Measurements from ENCODE around the gene GAS7. TPM values are rescaled to one million over a fixed set of nuclear protein-coding genes. Genes with fewer than 3 reads are reported as not detected.

The GAS7 gene
- total RNA-seq, 1 experiment from 2014 or later, result 6.0 TPM

DNA sequence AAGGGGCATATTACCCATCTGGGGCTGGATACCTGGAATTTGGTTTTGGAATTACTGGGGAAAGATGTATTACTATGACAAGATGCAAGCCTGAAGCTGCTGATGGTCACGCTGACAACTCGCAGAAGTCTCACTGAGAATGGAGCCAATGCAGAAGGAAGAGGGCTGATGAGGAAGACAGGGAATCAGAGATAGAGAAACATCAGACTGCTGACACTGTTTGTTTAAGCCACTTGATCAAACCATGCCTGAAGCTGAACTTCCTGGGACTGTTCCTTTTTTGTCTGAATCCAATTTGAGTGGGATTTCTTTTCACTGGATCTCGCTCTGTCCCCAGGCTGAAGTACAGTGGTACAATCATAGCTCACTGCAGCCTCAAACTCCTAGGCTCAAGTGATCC is 133.9 kb downstream of the GAS7 start:
- H2BK12ac ChIP-seq (ENCODE audit: insufficient read length, low read depth, low read length), result no peak overlapping the region
- WGBS (ENCODE audit: extremely low coverage, insufficient read length, low lambda C conversion rate), result no CpG with 5 or more reads among the region's 3 CpGs
- no peak overlapping the region for H3K4me3 Mint-ChIP-seq

More for the DNA sequence above, 133.9 kb downstream of the GAS7 start:
- Histone ChIP-seq H3K18ac (ENCODE audit: insufficient read length, low read depth, low read length) (no peak overlapping the region), H3K79me1 (ENCODE audit: insufficient read depth, low read depth, low read length, poor library complexity, severe bottlenecking) (no peaks in the 10 kb centered on the region), H3K56ac (ENCODE audit: insufficient read length, low read depth, low read length) (no peak overlapping the region), H4K5ac (ENCODE audit: insufficient read length, low read depth, low read length) (no peak overlapping the region), H3K4me1 (ENCODE audit: insufficient read depth, low read length) (peaks cover under 1% of the 10 kb centered on the region; the same call in 1 of the 2 replicates), H4K8ac (replicated peaks; ENCODE audit: insufficient read length, low read depth, low read length) (no peak overlapping the region), H3K14ac (ENCODE audit: insufficient read depth, low read length) (no peak overlapping the region), H3K27me3 (ENCODE audit: insufficient read depth, low read length) (no peaks in the 10 kb centered on the region), H2BK120ac (ENCODE audit: low read depth, low read length, poor library complexity, severe bottlenecking) (no peak overlapping the region), H3K27ac (ENCODE audit: insufficient read length, low read depth, low read length) (no peak overlapping the region), H2BK15ac (ENCODE audit: low read depth, low read length) (no peak overlapping the region), H2AK5ac (ENCODE audit: insufficient read length, low read length) (no peak overlapping the region), H3K9me3 (ENCODE audit: control insufficient read depth, low read depth, low read length) (no peaks in the 10 kb centered on the region), H3K4ac (ENCODE audit: low read depth, low read length) (no peak overlapping the region), H4K91ac (ENCODE audit: insufficient read length, low read depth, low read length) (no peak overlapping the region), H3K79me2 (ENCODE audit: insufficient read depth, low read length) (no peaks in the 10 kb centered on the region), H3K23ac (ENCODE audit: insufficient read length, low read depth, low read length) (no peak overlapping the region), H2AFZ (ENCODE audit: low read length) (no peak overlapping the region), H3K23me2 (ENCODE audit: insufficient read length, low read depth, low read length, poor library complexity, severe bottlenecking) (no peaks in the 10 kb centered on the region), H3K9ac (ENCODE audit: extremely low read depth, insufficient read length, low read length) (no peak overlapping the region), H3T11ph (ENCODE audit: low read length) (no peak overlapping the region), H4K20me1 (ENCODE audit: control insufficient read depth, insufficient read depth, insufficient read length) (no peaks in the 10 kb centered on the region), H3K4me2 (ENCODE audit: insufficient read depth, insufficient read length, low read length) (no peak overlapping the region), H2BK20ac (ENCODE audit: low read depth, low read length, poor library complexity, severe bottlenecking) (no peak overlapping the region), H2BK5ac (ENCODE audit: insufficient read length, low read length) (no peak overlapping the region)
- peaks cover 14 to 16% of the 10 kb centered on the region in 2 experiments for H3K4me1 Mint-ChIP-seq
- no peak for DNase-seq
- no peaks in the 10 kb centered on the region; the same call in 1 of the 2 replicates for H3K27me3 Mint-ChIP-seq (ENCODE audit: low read depth)
- peaks cover 8% of the 10 kb centered on the region in 2 experiments for H3K9me3 Mint-ChIP-seq
- no peak overlapping the region; a peak in 1 of 7 replicates for H3K27ac Mint-ChIP-seq
- TF ChIP-seq, protein P1, sequence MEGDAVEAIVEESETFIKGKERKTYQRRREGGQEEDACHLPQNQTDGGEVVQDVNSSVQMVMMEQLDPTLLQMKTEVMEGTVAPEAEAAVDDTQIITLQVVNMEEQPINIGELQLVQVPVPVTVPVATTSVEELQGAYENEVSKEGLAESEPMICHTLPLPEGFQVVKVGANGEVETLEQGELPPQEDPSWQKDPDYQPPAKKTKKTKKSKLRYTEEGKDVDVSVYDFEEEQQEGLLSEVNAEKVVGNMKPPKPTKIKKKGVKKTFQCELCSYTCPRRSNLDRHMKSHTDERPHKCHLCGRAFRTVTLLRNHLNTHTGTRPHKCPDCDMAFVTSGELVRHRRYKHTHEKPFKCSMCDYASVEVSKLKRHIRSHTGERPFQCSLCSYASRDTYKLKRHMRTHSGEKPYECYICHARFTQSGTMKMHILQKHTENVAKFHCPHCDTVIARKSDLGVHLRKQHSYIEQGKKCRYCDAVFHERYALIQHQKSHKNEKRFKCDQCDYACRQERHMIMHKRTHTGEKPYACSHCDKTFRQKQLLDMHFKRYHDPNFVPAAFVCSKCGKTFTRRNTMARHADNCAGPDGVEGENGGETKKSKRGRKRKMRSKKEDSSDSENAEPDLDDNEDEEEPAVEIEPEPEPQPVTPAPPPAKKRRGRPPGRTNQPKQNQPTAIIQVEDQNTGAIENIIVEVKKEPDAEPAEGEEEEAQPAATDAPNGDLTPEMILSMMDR (conservative IDR thresholded peaks at IDR 0.05), result no peak
- H3K36me3 Mint-ChIP-seq (ENCODE audit: insufficient read depth in 1 of 3, low read depth in 3 of 3), result peaks cover 0 to 9% (median 7%) of the 10 kb centered on the region in 3 experiments; a peak in 3 of 7 replicates
